Heart left ventricle (tissue), 13 donors: Measurements from ENCODE around the gene TM9SF3.

Source experiments
- POLR2A ChIP-seq, 2 donors: fragments of 450-650 bp; IDR thresholded peaks; one replicate each; pipeline ENCODE4 v1.6.1; 2017; ENCODE audit warnings: antibody characterized with exemption in 2 of 2, mild to moderate bottlenecking in 2 of 2, moderate library complexity in 2 of 2
- TF ChIP-seq, protein P1 (sequence below), 12 donors: fragments of 200-600 bp; sonication (generic) in 4 of 12; IDR thresholded peaks; one replicate each; pipeline versions ENCODE4 v1.5.0 to v1.8.0; 2018 to 2022; ENCODE audit warnings: antibody characterized with exemption in 12 of 12, mild to moderate bottlenecking in 5 of 12
- donor health status: ischemic (EF 13 %, LVEDD 7.1; RV severe dilation, severe dysfunction).
- donor health status: DM: no; HTN: yes; CAD: no.
- donor health status: DM: no; HTN: no; CAD: no.
- donor health status: ischemic (EF 25% LVEDD 6.9; RV normal size, moderate dysfunction).
- donor health status: ischemic (EF 25% LVEDD 5.7; RV mildly dilated, moderate dysfunction).
- donor health status: ischemic (EF 35%, LVEDD 5.7; RV mildly dilated, moderate dysfunction).
- donor health status: nonischemic (EF 11% LVEDD 7.7; RV severe dilation, severe dysfunction).
- donor health status: DM: yes; HTN: yes; CAD: no.
- donor health status: PGD.
- donor health status: ischemic (EF 29% LVEDD 5.4; RV normal size, mild dysfunction).
- donor health status: nonischemic (EF 23%, LVEDD 6.1; RV moderate dilation, normal function).

DNA sequence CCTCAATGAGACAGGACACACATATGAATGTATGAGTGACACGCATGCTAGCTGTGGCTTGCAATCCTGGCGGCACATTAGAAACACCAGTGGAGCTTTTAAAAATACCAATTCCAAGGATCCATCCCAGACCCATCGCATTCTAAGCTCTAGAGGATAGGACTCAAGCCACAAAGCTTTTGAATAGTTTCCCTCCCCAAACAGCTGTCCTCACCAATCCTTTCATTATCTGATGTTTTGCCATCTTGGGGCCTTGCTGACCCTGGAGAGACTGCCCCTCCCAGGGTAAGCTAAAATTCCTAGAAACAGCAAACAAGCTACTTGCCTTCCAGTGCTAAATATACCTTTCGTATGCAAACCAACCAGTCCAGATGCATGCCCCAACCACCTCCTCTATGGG is 8.9 kb upstream of the TM9SF3 start:
- TF ChIP-seq, protein P1, sequence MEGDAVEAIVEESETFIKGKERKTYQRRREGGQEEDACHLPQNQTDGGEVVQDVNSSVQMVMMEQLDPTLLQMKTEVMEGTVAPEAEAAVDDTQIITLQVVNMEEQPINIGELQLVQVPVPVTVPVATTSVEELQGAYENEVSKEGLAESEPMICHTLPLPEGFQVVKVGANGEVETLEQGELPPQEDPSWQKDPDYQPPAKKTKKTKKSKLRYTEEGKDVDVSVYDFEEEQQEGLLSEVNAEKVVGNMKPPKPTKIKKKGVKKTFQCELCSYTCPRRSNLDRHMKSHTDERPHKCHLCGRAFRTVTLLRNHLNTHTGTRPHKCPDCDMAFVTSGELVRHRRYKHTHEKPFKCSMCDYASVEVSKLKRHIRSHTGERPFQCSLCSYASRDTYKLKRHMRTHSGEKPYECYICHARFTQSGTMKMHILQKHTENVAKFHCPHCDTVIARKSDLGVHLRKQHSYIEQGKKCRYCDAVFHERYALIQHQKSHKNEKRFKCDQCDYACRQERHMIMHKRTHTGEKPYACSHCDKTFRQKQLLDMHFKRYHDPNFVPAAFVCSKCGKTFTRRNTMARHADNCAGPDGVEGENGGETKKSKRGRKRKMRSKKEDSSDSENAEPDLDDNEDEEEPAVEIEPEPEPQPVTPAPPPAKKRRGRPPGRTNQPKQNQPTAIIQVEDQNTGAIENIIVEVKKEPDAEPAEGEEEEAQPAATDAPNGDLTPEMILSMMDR (IDR thresholded peaks at IDR 0.05): no peak
- no peak for TF ChIP-seq POLR2A (IDR thresholded peaks at IDR 0.05)
